Esophagus squamous epithelium (tissue), 4 donors: Measurements from ENCODE around the gene GRIK1.

Experiments used
- CTCF ChIP-seq, 6 experiments: fragments of 450-650 bp in 4 of 6; fragments of 200-600 bp in 2 of 6; sonication (generic) in 2 of 6; IDR thresholded peaks; one replicate each; pipeline ENCODE4 v1.5.1; 2016 to 2019; ENCODE audit warnings: antibody characterized with exemption in 6 of 6, mild to moderate bottlenecking in 4 of 6, moderate library complexity in 4 of 6
- POLR2A ChIP-seq, 4 donors: fragments of 450-650 bp; IDR thresholded peaks; one replicate each; pipeline ENCODE4 v1.6.1; 2017; ENCODE audit warnings: antibody characterized with exemption in 4 of 4, mild to moderate bottlenecking in 4 of 4, moderate library complexity in 3 of 4

GRCh38 chr21:29805105-29805504, 134.7 kb downstream of the GRIK1 start:
- TF ChIP-seq CTCF (IDR thresholded peaks at IDR 0.05) (no peak), POLR2A (IDR thresholded peaks at IDR 0.05) (no peak)
